KMS-11 (cell line): ENCODE results near the gene AFMID.

Source experiments
- H2AFZ ChIP-seq: fragments of 200-600 bp; sonication (generic); 2 replicates; pipeline ENCODE4 v1.6.1; 2016; ENCODE audit warnings: antibody characterized with exemption, mixed run types, low read depth
- H3K27ac ChIP-seq: fragments of 200-600 bp; sonication (generic); 2 replicates; pipeline ENCODE4 v1.6.1; 2016; ENCODE audit warnings: mild to moderate bottlenecking, mixed run types
- H3K27me3 ChIP-seq: fragments of 200-600 bp; sonication (generic); 2 replicates; pipeline ENCODE4 v1.6.1; 2017; ENCODE audit warnings: mild to moderate bottlenecking, low read depth, mixed run types, moderate library complexity; ENCODE audit not compliant: insufficient read depth
- H3K36me3 ChIP-seq: fragments of 200-600 bp; sonication (generic); 2 replicates; pipeline ENCODE4 v1.6.1; 2017; ENCODE audit warnings: mild to moderate bottlenecking, mixed run types; ENCODE audit not compliant: insufficient read depth
- H3K4me1 ChIP-seq: fragments of 200-600 bp; sonication (generic); 2 replicates; pipeline ENCODE4 v1.6.1; 2016; ENCODE audit warnings: mild to moderate bottlenecking, low read depth, mixed run types; ENCODE audit not compliant: poor library complexity, severe bottlenecking
- H3K4me2 ChIP-seq: fragments of 200-600 bp; sonication (generic); 2 replicates; pipeline ENCODE4 v1.7.0; 2016; ENCODE audit warnings: mild to moderate bottlenecking, mixed run types
- H3K4me3 ChIP-seq: fragments of 200-600 bp; sonication (generic); IDR thresholded peaks from 2 replicates; pipeline ENCODE4 v1.6.1; 2017; ENCODE audit warnings: low read depth, low read length, mixed read lengths; ENCODE audit not compliant: insufficient read depth
- H3K79me2 ChIP-seq: fragments of 200-600 bp; sonication (generic); 2 replicates; pipeline ENCODE4 v1.6.1; 2016; ENCODE audit warnings: low read depth, mixed run types; ENCODE audit not compliant: insufficient read depth
- H3K9ac ChIP-seq: fragments of 200-600 bp; sonication (generic); 2 replicates; pipeline ENCODE4 v1.6.1; 2016; ENCODE audit warnings: mild to moderate bottlenecking, mixed run types
- H4K20me1 ChIP-seq: fragments of 200-600 bp; sonication (generic); 2 replicates; pipeline ENCODE4 v1.6.1; 2016; ENCODE audit warnings: mild to moderate bottlenecking, mixed run types; ENCODE audit not compliant: insufficient read depth
- TF ChIP-seq, protein P1 (sequence below): fragments of 200-600 bp; sonication (generic); conservative IDR thresholded peaks from 2 replicates; pipeline ENCODE4 v1.6.1; 2017; ENCODE audit warnings: low read depth, mild to moderate bottlenecking, antibody characterized with exemption, low read length, moderate library complexity, mixed read lengths

The AFMID gene

DNA sequence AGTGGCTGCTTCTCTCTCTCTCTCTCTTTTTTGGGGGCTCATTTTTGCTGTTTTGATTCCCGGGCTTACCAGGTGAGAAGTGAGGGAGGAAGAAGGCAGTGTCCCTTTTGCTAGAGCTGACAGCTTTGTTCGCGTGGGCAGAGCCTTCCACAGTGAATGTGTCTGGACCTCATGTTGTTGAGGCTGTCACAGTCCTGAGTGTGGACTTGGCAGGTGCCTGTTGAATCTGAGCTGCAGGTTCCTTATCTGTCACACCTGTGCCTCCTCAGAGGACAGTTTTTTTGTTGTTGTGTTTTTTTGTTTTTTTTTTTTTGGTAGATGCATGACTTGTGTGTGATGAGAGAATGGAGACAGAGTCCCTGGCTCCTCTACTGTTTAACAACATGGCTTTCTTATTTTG is 36.6 kb downstream of the AFMID start:
- H3K27ac ChIP-seq: no peak overlapping the region
- H2AFZ ChIP-seq: no peak overlapping the region
- H3K79me2 ChIP-seq: no peaks in the 10 kb centered on the region
- H3K4me2 ChIP-seq: no peak overlapping the region
- no peaks in the 10 kb centered on the region for H3K27me3 ChIP-seq
- H3K36me3 ChIP-seq: peaks cover 17% of the 10 kb centered on the region; the same call in 1 of the 2 replicates
- no peaks in the 10 kb centered on the region for H4K20me1 ChIP-seq
- TF ChIP-seq, protein P1, sequence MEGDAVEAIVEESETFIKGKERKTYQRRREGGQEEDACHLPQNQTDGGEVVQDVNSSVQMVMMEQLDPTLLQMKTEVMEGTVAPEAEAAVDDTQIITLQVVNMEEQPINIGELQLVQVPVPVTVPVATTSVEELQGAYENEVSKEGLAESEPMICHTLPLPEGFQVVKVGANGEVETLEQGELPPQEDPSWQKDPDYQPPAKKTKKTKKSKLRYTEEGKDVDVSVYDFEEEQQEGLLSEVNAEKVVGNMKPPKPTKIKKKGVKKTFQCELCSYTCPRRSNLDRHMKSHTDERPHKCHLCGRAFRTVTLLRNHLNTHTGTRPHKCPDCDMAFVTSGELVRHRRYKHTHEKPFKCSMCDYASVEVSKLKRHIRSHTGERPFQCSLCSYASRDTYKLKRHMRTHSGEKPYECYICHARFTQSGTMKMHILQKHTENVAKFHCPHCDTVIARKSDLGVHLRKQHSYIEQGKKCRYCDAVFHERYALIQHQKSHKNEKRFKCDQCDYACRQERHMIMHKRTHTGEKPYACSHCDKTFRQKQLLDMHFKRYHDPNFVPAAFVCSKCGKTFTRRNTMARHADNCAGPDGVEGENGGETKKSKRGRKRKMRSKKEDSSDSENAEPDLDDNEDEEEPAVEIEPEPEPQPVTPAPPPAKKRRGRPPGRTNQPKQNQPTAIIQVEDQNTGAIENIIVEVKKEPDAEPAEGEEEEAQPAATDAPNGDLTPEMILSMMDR: no peak
- H3K9ac ChIP-seq: no peak overlapping the region
- no peak overlapping the region for H3K4me3 ChIP-seq
- H3K4me1 ChIP-seq: no peaks in the 10 kb centered on the region

DNA sequence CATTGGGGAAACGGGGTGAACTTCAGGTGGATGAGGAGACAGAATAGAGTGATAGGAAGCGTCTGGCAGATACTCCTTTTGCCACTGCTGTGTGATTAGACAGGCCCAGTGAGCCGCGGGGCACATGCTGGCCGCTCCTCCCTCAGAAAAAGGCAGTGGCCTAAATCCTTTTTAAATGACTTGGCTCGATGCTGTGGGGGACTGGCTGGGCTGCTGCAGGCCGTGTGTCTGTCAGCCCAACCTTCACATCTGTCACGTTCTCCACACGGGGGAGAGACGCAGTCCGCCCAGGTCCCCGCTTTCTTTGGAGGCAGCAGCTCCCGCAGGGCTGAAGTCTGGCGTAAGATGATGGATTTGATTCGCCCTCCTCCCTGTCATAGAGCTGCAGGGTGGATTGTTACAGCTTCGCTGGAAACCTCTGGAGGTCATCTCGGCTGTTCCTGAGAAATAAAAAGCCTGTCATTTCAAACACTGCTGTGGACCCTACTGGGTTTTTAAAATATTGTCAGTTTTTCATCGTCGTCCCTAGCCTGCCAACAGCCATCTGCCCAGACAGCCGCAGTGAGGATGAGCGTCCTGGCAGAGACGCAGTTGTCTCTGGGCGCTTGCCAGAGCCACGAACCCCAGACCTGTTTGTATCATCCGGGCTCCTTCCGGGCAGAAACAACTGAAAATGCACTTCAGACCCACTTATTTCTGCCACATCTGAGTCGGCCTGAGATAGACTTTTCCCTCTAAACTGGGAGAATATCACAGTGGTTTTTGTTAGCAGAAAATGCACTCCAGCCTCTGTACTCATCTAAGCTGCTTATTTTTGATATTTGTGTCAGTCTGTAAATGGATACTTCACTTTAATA is 37.3 kb downstream of the AFMID start:
- Histone ChIP-seq H3K27ac (no peak overlapping the region), H3K36me3 (peaks cover 17% of the 10 kb centered on the region; the same call in 1 of the 2 replicates), H4K20me1 (no peaks in the 10 kb centered on the region)

DNA sequence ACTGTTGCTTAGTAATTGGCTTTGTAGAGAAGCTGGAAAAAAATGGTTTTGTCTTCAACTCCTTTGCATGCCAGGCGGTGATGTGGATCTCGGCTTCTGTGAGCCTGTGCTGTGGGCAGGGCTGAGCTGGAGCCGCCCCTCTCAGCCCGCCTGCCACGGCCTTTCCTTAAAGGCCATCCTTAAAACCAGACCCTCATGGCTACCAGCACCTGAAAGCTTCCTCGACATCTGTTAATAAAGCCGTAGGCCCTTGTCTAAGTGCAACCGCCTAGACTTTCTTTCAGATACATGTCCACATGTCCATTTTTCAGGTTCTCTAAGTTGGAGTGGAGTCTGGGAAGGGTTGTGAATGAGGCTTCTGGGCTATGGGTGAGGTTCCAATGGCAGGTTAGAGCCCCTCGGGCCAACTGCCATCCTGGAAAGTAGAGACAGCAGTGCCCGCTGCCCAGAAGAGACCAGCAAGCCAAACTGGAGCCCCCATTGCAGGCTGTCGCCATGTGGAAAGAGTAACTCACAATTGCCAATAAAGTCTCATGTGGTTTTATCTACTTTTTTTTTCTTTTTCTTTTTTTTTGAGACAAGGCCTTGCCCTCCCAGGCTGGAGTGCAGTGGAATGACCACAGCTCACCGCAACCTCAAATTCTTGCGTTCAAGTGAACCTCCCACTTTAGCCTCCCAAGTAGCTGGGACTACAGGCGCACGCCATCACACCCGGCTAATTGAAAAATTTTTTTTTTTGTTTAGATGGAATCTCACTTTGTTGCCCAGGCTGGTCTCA is 38.1 kb downstream of the AFMID start:
- H4K20me1 ChIP-seq: no peaks in the 10 kb centered on the region
- no peaks in the 10 kb centered on the region for H3K27me3 ChIP-seq
- H3K27ac ChIP-seq: no peak overlapping the region
- no peak overlapping the region for H3K4me2 ChIP-seq
- TF ChIP-seq, protein P1: no peak
- no peak overlapping the region for H3K9ac ChIP-seq
- no peaks in the 10 kb centered on the region for H3K79me2 ChIP-seq
- H3K36me3 ChIP-seq: peaks cover 17% of the 10 kb centered on the region; the same call in 1 of the 2 replicates
- H3K4me3 ChIP-seq: no peak overlapping the region
- no peak overlapping the region for H2AFZ ChIP-seq
- H3K4me1 ChIP-seq: peaks cover 10% of the 10 kb centered on the region

More for the DNA sequence above, 37.3 kb downstream of the AFMID start:
- no peak overlapping the region for H3K9ac ChIP-seq
- no peak overlapping the region for H2AFZ ChIP-seq
- H3K27me3 ChIP-seq: no peaks in the 10 kb centered on the region
- no peak overlapping the region for H3K4me3 ChIP-seq
- no peaks in the 10 kb centered on the region for H3K79me2 ChIP-seq
- TF ChIP-seq, protein P1: no peak
- peaks cover 2% of the 10 kb centered on the region for H3K4me1 ChIP-seq
- no peak overlapping the region for H3K4me2 ChIP-seq

DNA sequence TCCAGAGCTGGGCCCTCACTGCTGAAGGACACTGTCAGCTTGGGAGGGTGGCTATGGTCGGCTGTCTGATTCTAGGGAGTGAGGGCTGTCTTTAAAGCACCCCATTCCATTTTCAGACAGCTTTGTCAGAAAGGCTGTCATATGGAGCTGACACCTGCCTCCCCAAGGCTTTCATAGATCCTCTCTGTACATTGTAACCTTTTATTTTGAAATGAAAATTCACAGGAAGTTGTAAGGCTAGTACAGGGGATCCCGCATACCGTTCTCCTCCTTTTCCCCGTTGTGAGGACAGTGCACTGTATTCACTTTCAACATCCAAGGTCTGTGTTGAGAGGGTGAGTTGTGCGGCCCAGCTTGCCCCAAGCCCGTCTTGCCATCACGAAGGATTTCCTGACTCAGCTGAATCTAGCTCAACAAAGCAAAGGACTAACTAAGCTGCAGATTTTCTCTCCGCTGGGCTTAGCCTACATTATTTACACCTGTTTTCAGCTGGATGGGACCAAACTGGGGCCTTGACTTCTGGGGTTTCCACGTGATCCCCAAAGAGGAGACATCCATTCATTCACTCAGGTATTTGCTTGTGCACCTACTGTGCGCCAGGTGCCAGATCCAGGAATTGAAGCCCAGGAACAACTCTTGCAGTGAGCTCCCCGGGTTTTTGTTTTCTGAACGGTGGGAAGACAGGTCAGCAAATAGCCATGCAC is 39.0 kb downstream of the AFMID start:
- Histone ChIP-seq H2AFZ (no peak overlapping the region), H3K27ac (no peak overlapping the region)

More for the DNA sequence above, 39.0 kb downstream of the AFMID start:
- Histone ChIP-seq H4K20me1 (no peaks in the 10 kb centered on the region), H3K4me2 (no peak overlapping the region), H3K27me3 (no peaks in the 10 kb centered on the region), H3K4me1 (peaks cover 20% of the 10 kb centered on the region), H3K4me3 (no peak overlapping the region), H3K36me3 (peaks cover 12% of the 10 kb centered on the region; the same call in 1 of the 2 replicates), H3K9ac (no peak overlapping the region), H3K79me2 (no peaks in the 10 kb centered on the region)
- TF ChIP-seq, protein P1: no peak
